HEK293T (cell line): ENCODE results near the gene ATOH8.

Source experiments
- CTCF ChIA-PET: fragments of 350-600 bp; formaldehyde crosslinking; extraction: SDS; loops from one replicate; lab custom pipeline; 2021; ENCODE audit warnings: antibody characterized with exemption, inconsistent platforms; lab: Yijun Ruan, JAX
- POLR2A ChIA-PET: fragments of 350-600 bp; formaldehyde crosslinking; extraction: SDS; loops from one replicate; lab custom pipeline; 2020; ENCODE audit warnings: antibody characterized with exemption, inconsistent platforms; lab: Yijun Ruan, JAX
- DNase-seq: peaks from one replicate; pipeline ENCODE4 v3.0.0; 2012; ENCODE audit warnings: mixed read lengths; ENCODE audit errors: extremely low spot score
- ARNT ChIP-seq: fragments of 450-650 bp; IDR thresholded peaks from 2 replicates; pipeline ENCODE4 v1.6.1; 2017; ENCODE audit warnings: mild to moderate bottlenecking
- BHLHE40 ChIP-seq: fragments of 450-650 bp; IDR thresholded peaks from 2 replicates; pipeline ENCODE4 v1.6.1; 2016; ENCODE audit warnings: mild to moderate bottlenecking, moderate library complexity, borderline replicate concordance
- CTBP1 ChIP-seq: fragments of 450-650 bp; IDR thresholded peaks from 2 replicates; pipeline ENCODE4 v1.6.1; 2016; ENCODE audit warnings: borderline replicate concordance
- ELF4 ChIP-seq: fragments of 450-650 bp; IDR thresholded peaks from 2 replicates; pipeline ENCODE4 v1.6.1; 2017; ENCODE audit warnings: antibody characterized with exemption
- FOXA1 ChIP-seq: fragments of 450-650 bp; IDR thresholded peaks from 2 replicates; pipeline ENCODE4 v1.6.1; 2016; ENCODE audit warnings: mild to moderate bottlenecking
- FOXK2 ChIP-seq: fragments of 450-650 bp; IDR thresholded peaks from 2 replicates; pipeline ENCODE4 v1.6.1; 2016; ENCODE audit warnings: mild to moderate bottlenecking
- FOXM1 ChIP-seq: fragments of 450-650 bp; IDR thresholded peaks from 2 replicates; pipeline ENCODE4 v1.6.1; 2017; ENCODE audit warnings: mild to moderate bottlenecking, borderline replicate concordance
- HDGF ChIP-seq: fragments of 450-650 bp; IDR thresholded peaks from 2 replicates; pipeline ENCODE4 v1.6.1; 2017; ENCODE audit warnings: antibody characterized with exemption, borderline replicate concordance
- L3MBTL2 ChIP-seq: fragments of 450-650 bp; conservative IDR thresholded peaks from 2 replicates; pipeline ENCODE4 v1.6.1; 2016; ENCODE audit warnings: mild to moderate bottlenecking
- LEF1 ChIP-seq: fragments of 450-650 bp; IDR thresholded peaks from 2 replicates; pipeline ENCODE4 v1.6.1; 2017; ENCODE audit warnings: mild to moderate bottlenecking, borderline replicate concordance
- NFRKB ChIP-seq: fragments of 450-650 bp; IDR thresholded peaks from 2 replicates; pipeline ENCODE4 v1.6.1; 2016; ENCODE audit warnings: mild to moderate bottlenecking, moderate library complexity
- PKNOX1 ChIP-seq: fragments of 450-650 bp; IDR thresholded peaks from 2 replicates; pipeline ENCODE4 v1.6.1; 2016
- SP1 ChIP-seq: fragments of 450-650 bp; IDR thresholded peaks from 2 replicates; pipeline ENCODE4 v1.6.1; 2017
- SUZ12 ChIP-seq: fragments of 450-650 bp; IDR thresholded peaks from 2 replicates; pipeline ENCODE4 v1.6.1; 2016; ENCODE audit warnings: mild to moderate bottlenecking
- TARDBP ChIP-seq: fragments of 450-650 bp; IDR thresholded peaks from 2 replicates; pipeline ENCODE4 v1.6.1; 2016
- ZNF384 ChIP-seq: fragments of 450-650 bp; IDR thresholded peaks from 2 replicates; pipeline ENCODE4 v1.6.1; 2016

The ATOH8 gene

GRCh38 chr2:85778646-85779379 lies 25.0 kb downstream of the ATOH8 start:
- POLR2A ChIA-PET, result no interaction called here
- CTCF ChIA-PET, result no interaction called here
- DNase-seq, result no peak
- TF ChIP-seq FOXK2 (no peak), FOXA1 (no peak), PKNOX1 (no peak), NFRKB (no peak)

- ChIA-PET CTCF (no interaction called here), POLR2A (no interaction called here)
- no peak for DNase-seq
- TF ChIP-seq BHLHE40 (no peak), ELF4 (no peak), FOXK2 (no peak), NFRKB (no peak), ARNT (no peak), SUZ12 (no peak), LEF1 (no peak), ZNF384 (no peak), SP1 (no peak), PKNOX1 (no peak), TARDBP (no peak), FOXM1 (no peak), HDGF (no peak), L3MBTL2 (no peak), CTBP1 (no peak)
These were observed 26.0 kb downstream of the ATOH8 start for GRCh38 chr2:85779641-85780315.

DNA sequence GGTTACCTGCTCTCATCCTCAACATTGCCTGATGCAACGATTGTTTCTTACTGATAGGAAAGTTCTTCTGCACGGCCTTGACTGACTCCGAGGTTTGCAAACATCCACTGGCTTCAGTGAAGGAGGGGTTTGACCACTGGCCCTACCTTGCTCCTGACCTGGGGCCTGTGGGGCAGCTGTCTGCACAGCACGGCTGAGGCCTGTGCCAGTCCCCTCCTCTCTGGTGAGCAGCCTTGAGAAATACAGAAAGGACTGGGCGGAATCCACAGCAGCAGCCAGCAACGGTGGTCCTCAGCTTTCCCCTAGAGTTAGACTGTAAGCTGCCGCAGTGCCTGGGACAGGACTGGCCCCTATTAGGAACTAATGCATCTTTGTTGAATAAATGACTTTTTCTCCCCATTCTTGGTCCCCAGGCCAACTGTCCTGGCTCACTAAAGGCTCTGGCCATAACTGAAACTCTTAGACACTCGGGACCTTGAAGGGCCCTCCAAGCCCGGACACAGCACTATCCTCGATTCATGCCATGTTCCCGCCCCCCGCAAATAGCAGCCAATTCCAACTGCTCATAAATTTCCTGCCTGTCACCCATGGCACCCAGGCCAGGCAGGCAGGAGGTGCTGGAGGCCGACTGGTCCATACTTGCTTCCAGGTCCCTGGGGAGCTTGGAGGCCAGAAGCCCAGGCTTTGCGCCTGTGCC lies 26.7 kb downstream of the ATOH8 start:
- peak; percentile 53 for TF ChIP-seq PKNOX1
- TF ChIP-seq TARDBP, result no peak
- DNase-seq, result no peak
- ChIA-PET POLR2A (no interaction called here), CTCF (no interaction called here)

GRCh38 chr2:85781013-85781332 lies 27.2 kb downstream of the ATOH8 start:
- TF ChIP-seq LEF1 (no peak), BHLHE40 (no peak), NFRKB (no peak), TARDBP (no peak), SUZ12 (no peak), PKNOX1 (no peak), SP1 (no peak), ZNF384 (no peak), FOXM1 (no peak), L3MBTL2 (no peak), ELF4 (no peak)
- POLR2A ChIA-PET, result no interaction called here
- CTCF ChIA-PET, result no interaction called here
- no peak for DNase-seq

DNA sequence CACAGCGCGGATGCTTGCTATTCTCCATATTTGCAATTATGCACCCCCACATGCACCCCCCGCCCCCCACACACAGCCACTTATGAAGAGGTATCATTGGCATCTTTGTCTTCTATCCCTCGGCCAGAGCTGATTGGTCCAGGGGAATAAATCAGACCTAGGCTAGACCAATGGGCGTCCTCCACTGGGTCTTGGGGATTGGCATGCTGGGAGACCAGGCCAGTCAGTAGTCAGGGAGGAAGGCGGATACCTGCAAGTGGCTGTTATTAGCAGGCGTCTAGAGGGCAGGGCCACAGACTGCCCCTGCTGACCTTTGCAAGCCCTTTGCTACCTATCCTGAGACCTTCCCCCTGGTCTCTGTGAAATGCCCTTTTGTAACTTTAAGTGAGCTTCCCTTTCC lies 30.0 kb downstream of the ATOH8 start:
- TF ChIP-seq FOXM1, result no peak
- TF ChIP-seq SP1, result no peak
- no peak for TF ChIP-seq ZNF384
- TF ChIP-seq SUZ12, result no peak
- TF ChIP-seq LEF1, result no peak
- no peak for TF ChIP-seq HDGF
- TF ChIP-seq L3MBTL2, result no peak
- POLR2A ChIA-PET, result no interaction called here
- CTCF ChIA-PET, result interaction anchor here (2.2 kb wide), 1 partner anchor 14 kb away, joined by 8 read pairs; no protein-coding TSS in a partner anchor
- no peak for DNase-seq

DNA sequence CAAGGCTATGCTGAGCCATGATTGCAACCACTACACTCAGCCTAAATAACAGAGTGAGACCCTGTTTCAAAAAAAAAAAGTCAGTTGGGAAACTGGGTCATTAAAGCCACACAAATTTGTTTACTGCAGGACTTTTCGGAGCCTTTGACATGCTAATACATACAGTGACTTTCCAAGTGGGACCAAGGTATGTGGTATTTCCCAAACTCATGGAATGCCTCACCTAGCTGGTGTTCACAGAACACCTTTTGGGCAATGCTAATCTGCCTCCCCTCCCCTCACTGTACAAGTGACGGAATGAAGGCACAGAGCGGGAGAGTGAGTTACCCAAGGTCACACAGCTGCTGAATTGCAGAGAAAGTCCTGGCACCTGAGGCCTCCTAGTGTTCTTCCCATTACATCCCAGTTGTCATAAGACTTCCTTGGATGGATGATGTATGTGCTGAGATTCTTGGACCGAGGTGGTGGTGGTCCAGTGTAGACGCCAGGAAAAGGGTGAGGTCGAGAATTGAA lies 30.7 kb downstream of the ATOH8 start:
- TF ChIP-seq ARNT (no peak), LEF1 (no peak), ZNF384 (no peak), FOXA1 (no peak), SP1 (no peak), PKNOX1 (no peak), FOXM1 (no peak), SUZ12 (no peak), BHLHE40 (no peak), NFRKB (no peak), L3MBTL2 (no peak), CTBP1 (no peak), HDGF (no peak), ELF4 (no peak), FOXK2 (no peak), TARDBP (no peak)
- ChIA-PET POLR2A (no interaction called here), CTCF (interaction anchor here (2.2 kb wide), 1 partner anchor 15 kb away, joined by 8 read pairs; no protein-coding TSS in a partner anchor)

More for the DNA sequence above, 30.7 kb downstream of the ATOH8 start:
- no peak for DNase-seq
